ENCODE results near the gene DDR1.
"Not testable (repeated sequence)": the region's sequence is repeated elsewhere in the genome, so short reads cannot be mapped to it uniquely, and the experiment has no call there.

Gene DDR1

GRCh38 chr6:30918670-30919069, 34.4 kb downstream of the DDR1 start:
- DNase-seq: no peak

DNA sequence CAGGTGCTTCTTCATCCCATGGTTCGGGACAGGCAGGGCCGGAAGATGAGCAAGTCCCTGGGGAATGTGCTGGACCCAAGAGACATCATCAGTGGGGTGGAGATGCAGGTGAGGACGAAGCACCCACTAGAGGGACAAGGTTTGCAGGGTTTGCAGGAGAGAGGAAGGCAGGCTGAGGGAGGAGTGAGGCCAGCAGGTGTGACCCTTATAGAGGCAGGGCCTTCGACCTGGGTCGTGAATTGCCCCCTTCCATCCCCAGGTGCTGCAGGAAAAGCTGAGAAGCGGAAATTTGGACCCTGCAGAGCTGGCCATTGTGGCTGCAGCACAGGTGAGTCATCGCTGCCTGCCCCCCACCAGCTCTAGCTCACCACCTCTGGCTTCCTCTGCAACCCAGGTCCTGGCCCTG, 38.1 kb downstream of the DDR1 start:
- no peak for DNase-seq

GRCh38 chr6:30924040-30924627, 39.8 kb downstream of the DDR1 start:
- not testable (repeated sequence) for DNase-seq

DNA sequence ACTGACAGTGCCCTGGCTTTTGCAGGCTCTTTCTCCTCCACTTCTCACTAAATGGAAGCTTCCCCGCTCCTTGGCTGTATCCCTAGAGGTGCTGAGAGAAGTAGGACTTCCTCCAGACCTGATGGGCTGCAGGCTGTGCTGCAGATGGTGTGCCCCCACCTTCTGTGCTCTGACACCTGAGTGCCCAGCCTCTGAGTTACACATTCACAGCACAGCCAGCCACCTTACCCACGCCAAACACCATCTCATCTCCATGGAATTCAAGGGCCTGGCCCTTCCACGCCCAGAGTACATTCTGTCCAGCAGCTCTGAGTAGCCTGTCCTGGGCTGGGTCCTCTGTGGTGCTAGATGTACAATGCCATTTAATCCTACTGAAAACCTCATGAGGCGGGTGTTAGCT, 42.3 kb downstream of the DDR1 start:
- no peak for DNase-seq

GRCh38 chr6:30927080-30927479, 42.8 kb downstream of the DDR1 start:
- not testable (repeated sequence) for DNase-seq

DNA sequence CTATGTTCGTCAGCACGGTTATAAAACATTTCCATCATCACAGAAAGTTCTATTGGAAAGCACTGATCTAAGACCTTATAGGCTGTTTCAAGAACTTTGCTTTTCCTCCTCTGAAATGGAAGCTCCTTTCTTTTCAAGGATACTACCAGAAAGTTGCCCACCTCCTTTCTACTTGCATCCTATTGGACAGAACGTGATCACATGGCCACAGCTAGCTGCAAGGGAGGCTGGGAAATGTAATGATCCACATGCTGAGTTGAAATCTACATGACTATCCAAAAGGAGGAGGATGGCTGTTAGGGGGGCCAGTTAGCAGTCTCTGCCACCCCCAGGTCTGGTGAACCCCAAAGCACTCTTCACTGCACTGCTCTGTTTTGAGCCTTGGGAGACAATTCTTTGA, 44.4 kb downstream of the DDR1 start:
- no peak for DNase-seq

- no peak for DNase-seq
Measured at GRCh38 chr6:30930506-30930905, 46.2 kb downstream of the DDR1 start.

- no peak for DNase-seq
Measured at GRCh38 chr6:30931272-30931671, 47.0 kb downstream of the DDR1 start.

- no peak for DNase-seq
Measured at GRCh38 chr6:30931969-30932645, 47.8 kb downstream of the DDR1 start, which contains the start of gene SFTA2. Gene SFTA2 (minus strand): TSS chr6:30932170. CDS start chr6:30932096, 74 bp downstream.

DNA sequence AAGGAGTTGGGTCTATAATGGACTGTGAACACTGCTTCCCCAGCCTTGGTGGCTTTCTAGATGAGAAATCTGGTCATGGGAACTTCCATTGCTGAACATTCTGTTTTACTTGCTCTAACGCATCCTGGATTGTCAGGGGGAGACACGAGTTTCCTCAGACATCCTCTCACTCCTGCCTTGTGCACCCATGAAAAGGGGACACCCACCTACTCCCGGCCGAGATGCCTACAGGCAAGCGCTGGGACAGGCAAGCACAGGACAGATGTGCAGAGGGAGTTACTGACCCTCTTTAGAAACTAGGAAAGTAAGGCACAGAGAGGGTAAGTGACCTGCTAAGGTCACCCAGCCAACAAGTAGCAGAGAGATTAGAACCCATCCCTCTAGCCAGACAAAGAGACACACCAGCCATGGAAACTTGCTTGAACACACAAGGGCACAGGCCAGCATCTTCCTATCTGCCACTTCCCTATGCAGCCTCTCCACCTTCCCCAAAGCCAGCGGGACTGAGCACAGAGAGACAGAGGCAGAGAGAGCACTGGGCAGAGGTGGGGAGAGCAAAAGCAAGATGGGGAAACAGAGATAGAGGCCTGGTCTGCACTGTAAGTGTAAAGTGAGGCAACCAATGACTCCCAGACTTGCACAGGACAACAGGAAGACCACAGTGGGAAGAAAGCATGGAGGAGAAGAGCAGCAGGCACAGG, 48.5 kb downstream of the DDR1 start:
- no peak for DNase-seq

DNA sequence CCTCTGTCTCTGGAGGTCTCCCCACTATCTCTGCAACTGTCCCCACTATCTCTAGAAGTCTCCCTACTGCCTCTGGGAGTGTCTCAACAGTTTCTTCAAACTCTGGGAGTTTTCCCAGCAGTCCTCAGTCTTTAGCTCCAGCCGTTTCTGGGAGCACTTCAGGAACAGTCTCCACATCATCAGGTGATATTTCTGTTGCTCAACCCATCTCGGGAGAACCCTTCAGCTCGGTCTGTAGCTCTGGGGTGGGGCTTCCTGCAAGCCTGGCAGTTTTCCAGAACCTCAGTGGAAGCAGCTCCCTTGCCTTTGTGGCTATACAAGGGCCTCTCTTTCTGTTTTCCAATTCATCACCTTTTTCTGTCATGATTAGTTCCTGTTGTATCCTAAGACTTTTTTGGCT, 50.7 kb downstream of the DDR1 start:
- no peak for DNase-seq

DNA sequence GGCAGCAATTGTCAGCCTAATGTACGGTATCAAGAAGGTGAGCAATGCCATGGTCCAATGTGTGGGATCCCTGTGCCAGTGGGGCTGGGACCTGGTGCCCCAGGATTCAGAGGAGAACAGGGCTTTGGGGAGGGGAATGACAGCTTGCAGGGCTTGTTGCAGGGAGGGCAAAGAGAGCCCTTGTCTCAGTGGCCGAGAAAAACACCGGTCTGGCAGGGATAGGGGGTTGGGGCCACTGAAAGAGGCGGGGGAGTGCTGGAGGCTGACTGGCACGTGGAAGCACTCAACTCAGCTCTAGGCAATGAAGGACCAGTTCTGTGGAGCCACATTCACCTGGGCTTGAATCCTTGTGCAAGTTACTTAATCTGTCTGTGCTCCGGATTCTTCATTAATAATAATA, 52.9 kb downstream of the DDR1 start:
- DNase-seq: no peak

GRCh38 chr6:30938730-30939129, 54.4 kb downstream of the DDR1 start:
- no peak for DNase-seq

DNA sequence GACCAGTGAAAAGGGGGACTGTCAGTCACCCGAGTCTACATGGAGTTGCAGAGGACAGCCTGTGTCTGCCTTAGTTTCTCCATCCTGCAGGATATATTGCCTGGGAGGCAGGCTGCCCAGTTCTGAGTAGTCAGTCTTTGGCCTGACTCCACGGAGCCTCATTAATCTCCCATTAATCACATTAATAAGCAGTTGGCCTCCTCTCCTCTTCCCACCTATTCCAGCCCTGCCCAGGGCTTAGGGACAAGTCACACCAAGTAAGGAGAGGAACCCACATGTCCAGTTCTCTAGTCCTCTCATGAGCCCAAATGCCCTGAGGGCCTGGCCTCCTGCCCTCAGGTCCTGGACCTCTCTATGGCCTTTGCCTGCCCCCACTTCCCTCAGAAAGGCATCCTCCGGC, 55.2 kb downstream of the DDR1 start:
- DNase-seq: no peak

DNA sequence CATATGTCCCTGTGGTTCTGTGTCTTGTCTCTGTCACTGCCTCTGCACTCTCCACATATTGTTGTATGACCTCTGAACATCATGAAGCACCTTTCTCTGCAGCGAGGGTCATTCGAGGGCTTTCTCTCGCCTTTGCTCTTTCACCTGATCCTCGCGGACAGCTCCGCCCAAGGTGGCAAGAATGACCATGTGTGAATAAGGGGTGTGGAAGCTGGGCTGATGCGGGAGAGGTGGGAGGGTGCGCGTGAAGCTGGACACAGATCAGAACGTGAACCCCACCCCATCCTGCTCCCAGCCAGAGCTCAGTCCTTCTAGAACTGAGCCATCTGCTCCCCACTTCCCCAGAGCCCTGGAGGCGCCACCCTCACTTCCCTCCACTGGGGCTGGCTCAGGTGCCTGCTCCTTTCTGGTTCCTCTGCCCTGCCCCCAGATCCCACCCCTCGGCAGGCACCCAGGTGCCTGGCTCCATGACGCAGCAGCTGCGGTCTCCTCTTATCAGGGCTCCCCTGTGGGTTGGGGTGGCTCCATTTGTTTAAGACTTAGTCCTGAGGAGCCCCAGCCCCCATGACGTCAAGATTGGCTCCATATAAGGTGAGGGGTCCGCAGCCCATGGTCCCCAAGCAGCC, 56.2 kb downstream of the DDR1 start, which contains the start of gene MUCL3:
MUCL3 (plus strand) TSS at position 613 of the 626 bp plus-strand sequence. CDS start 27 bp downstream, outside the sequence.
- no peak for DNase-seq

DNA sequence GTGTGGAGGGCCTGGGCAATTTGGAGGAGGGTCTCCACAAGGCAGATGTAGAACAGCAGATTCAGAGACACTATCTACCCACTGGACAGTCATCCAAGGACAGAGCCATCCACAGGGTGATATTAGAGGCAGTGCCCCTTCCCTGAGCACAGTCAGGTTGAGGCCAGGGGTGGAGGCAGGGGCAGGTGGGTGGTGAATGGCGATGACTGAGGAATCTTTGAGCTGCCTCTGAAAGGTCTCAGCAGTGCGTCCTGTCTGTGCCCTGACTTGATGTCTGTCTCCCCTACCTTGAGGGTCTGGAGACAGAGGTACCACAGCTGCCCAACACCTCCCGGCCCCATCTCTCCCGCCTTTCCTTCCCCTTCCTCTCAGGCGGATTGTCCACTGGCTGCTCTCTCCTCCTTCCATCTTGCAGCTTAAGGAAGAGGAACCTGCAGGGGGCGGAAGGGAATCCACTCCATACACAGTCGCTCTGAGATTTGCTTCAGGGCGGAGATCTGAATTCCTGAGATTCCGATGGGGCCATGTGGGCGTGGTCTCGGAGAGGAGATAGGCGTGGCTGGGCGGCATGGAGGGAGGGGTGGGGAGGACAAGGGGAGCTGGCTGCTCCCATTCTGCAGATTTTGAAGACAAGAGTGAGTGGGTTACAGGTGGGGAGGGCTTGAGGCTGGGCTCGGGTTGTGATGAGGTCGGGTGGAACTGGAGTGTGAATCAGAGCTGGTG, 58.2 kb downstream of the DDR1 start:
- peak; percentile 89 for DNase-seq

GRCh38 chr6:30944051-30944450, 59.7 kb downstream of the DDR1 start:
- DNase-seq: no peak

DNA sequence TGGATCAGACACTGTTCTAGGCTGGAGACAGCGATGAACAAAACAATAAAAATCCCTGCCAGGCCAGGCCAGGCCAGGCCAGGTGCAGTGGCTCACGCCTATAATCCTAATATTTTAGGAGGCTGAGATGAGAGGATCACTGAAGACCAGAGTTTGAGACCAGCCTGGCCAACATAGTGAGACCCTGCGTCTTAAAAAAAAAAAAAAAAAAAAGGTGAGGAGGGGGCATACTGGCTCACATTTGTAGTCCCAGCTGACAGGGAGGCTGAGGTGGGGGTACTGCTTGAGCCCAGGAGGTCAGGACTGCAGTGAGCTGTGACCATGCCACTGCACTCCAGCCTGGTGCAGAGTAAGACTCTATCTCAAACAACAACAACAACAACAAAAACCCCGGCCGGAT, 61.0 kb downstream of the DDR1 start:
- no peak for DNase-seq

- no peak for DNase-seq
Measured at GRCh38 chr6:30947231-30947630, 62.9 kb downstream of the DDR1 start.

GRCh38 chr6:30948811-30949210, 64.5 kb downstream of the DDR1 start:
- no peak for DNase-seq

Measured in fibroblast of skin of back (primary cell).